H9 (cell line): ENCODE data around the gene METTL2A. TPM values are rescaled to one million over a fixed set of nuclear protein-coding genes. Genes with fewer than 3 reads are reported as not detected.
"Not testable (repeated sequence)": the region's sequence is repeated elsewhere in the genome, so short reads cannot be mapped to it uniquely, and the experiment has no call there.

Experiments used
- DNase-seq: peaks from one replicate; pipeline ENCODE4 v3.0.0-alpha.2; 2017
- H2AFZ ChIP-seq: one replicate; pipeline ENCODE4 v1.6.1; 2013; ENCODE audit warnings: mild to moderate bottlenecking, low read length, control low read depth, moderate library complexity
- H2AK5ac ChIP-seq: 2 replicates; pipeline ENCODE4 v1.6.1; 2013; ENCODE audit warnings: low read length, control low read depth, mixed read lengths; ENCODE audit not compliant: insufficient read length
- H2BK120ac ChIP-seq: one replicate; pipeline ENCODE4 v1.6.1; 2013; ENCODE audit warnings: low read depth, mild to moderate bottlenecking, low read length, control low read depth, inconsistent platforms; ENCODE audit not compliant: poor library complexity, severe bottlenecking
- H2BK12ac ChIP-seq: 2 replicates; pipeline ENCODE4 v1.6.1; 2013; ENCODE audit warnings: low read length, control low read depth, mixed read lengths, low read depth; ENCODE audit not compliant: insufficient read length
- H2BK15ac ChIP-seq: 2 replicates; pipeline ENCODE4 v1.6.1; 2013; ENCODE audit warnings: low read depth, low read length, control low read depth
- H2BK20ac ChIP-seq: one replicate; pipeline ENCODE4 v1.6.1; 2013; ENCODE audit warnings: low read depth, mild to moderate bottlenecking, low read length, control low read depth, inconsistent platforms; ENCODE audit not compliant: poor library complexity, severe bottlenecking
- H2BK5ac ChIP-seq: 2 replicates; pipeline ENCODE4 v1.6.1; 2013; ENCODE audit warnings: low read length, control low read depth, mixed read lengths; ENCODE audit not compliant: insufficient read length
- H3K14ac ChIP-seq: 2 replicates; pipeline ENCODE4 v1.6.1; 2013; ENCODE audit warnings: low read length, control low read depth; ENCODE audit not compliant: insufficient read depth
- H3K18ac ChIP-seq: 2 replicates; pipeline ENCODE4 v1.6.1; 2013; ENCODE audit warnings: low read depth, mild to moderate bottlenecking, mixed read lengths, low read length, control low read depth; ENCODE audit not compliant: insufficient read length
- H3K23ac ChIP-seq: 2 replicates; pipeline ENCODE4 v1.6.1; 2013; ENCODE audit warnings: low read length, control low read depth, mixed read lengths, low read depth; ENCODE audit not compliant: insufficient read length
- H3K23me2 ChIP-seq: 2 replicates; pipeline ENCODE4 v1.6.1; 2013; ENCODE audit warnings: low read depth, mild to moderate bottlenecking, mixed read lengths, low read length, control low read depth; ENCODE audit not compliant: insufficient read length, poor library complexity, severe bottlenecking
- H3K27ac ChIP-seq: 2 replicates; pipeline ENCODE4 v1.5.1; 2013; ENCODE audit warnings: low read length, control low read depth, mixed read lengths, low read depth; ENCODE audit not compliant: insufficient read length
- H3K27me3 ChIP-seq: 2 replicates; pipeline ENCODE4 v1.6.1; 2013; ENCODE audit warnings: low read length, control low read depth, inconsistent platforms; ENCODE audit not compliant: insufficient read depth
- H3K4ac ChIP-seq: 2 replicates; pipeline ENCODE4 v1.6.1; 2013; ENCODE audit warnings: low read depth, mild to moderate bottlenecking, control low read depth, inconsistent platforms, low read length, moderate library complexity
- H3K4me1 ChIP-seq: 2 replicates; pipeline ENCODE4 v1.6.1; 2013; ENCODE audit warnings: low read length, control low read depth, inconsistent platforms; ENCODE audit not compliant: insufficient read depth
- H3K4me2 ChIP-seq: 2 replicates; pipeline ENCODE4 v1.6.1; 2013; ENCODE audit warnings: low read length, control low read depth, mixed read lengths; ENCODE audit not compliant: insufficient read length, insufficient read depth
- H3K56ac ChIP-seq: 2 replicates; pipeline ENCODE4 v1.6.1; 2013; ENCODE audit warnings: low read depth, mild to moderate bottlenecking, mixed read lengths, low read length, control low read depth; ENCODE audit not compliant: insufficient read length
- H3K79me1 ChIP-seq: 2 replicates; pipeline ENCODE4 v1.6.1; 2013; ENCODE audit warnings: low read depth, mild to moderate bottlenecking, moderate library complexity, low read length, control low read depth, inconsistent platforms; ENCODE audit not compliant: insufficient read depth, poor library complexity, severe bottlenecking
- H3K79me2 ChIP-seq: 2 replicates; pipeline ENCODE4 v1.6.1; 2013; ENCODE audit warnings: low read length, control low read depth, inconsistent platforms; ENCODE audit not compliant: insufficient read depth
- H3K9ac ChIP-seq: 2 replicates; pipeline ENCODE4 v1.6.1; 2013; ENCODE audit warnings: low read length, control low read depth, mixed read lengths; ENCODE audit not compliant: insufficient read length; ENCODE audit errors: extremely low read depth
- H3K9me3 ChIP-seq: one replicate; pipeline ENCODE4 v1.6.1; 2013; ENCODE audit warnings: low read depth, low read length, inconsistent platforms; ENCODE audit not compliant: control insufficient read depth
- H3T11ph ChIP-seq: one replicate; pipeline ENCODE4 v1.6.1; 2013; ENCODE audit warnings: mild to moderate bottlenecking, low read length, control low read depth, inconsistent platforms
- H4K20me1 ChIP-seq: one replicate; pipeline ENCODE4 v1.6.1; 2013; ENCODE audit not compliant: control insufficient read depth, insufficient read length, insufficient read depth
- H4K5ac ChIP-seq: 2 replicates; pipeline ENCODE4 v1.6.1; 2013; ENCODE audit warnings: low read depth, mild to moderate bottlenecking, mixed read lengths, low read length, control low read depth; ENCODE audit not compliant: insufficient read length
- H4K8ac ChIP-seq: replicated peaks from 2 replicates; pipeline ENCODE4 v1.6.1; 2013; ENCODE audit warnings: low read length, control low read depth, mixed read lengths, low read depth; ENCODE audit not compliant: insufficient read length
- H4K91ac ChIP-seq: 2 replicates; pipeline ENCODE4 v1.6.1; 2013; ENCODE audit warnings: low read depth, mild to moderate bottlenecking, moderate library complexity, mixed read lengths, low read length, control low read depth; ENCODE audit not compliant: insufficient read length
- H3K27ac Mint-ChIP-seq, 3 experiments: 2 replicates in 2 of 3; 3 replicates in 1 of 3; pipeline ENCODE4 v1.8.0; 2020 to 2021; ENCODE audit warnings: mixed read lengths in 3 of 3, mild to moderate bottlenecking in 1 of 3, moderate library complexity in 1 of 3
- H3K27me3 Mint-ChIP-seq: 2 replicates; pipeline ENCODE4 v1.8.0; 2021; ENCODE audit warnings: low read depth, mild to moderate bottlenecking, moderate library complexity, mixed read lengths
- H3K36me3 Mint-ChIP-seq, 3 experiments: 2 replicates in 2 of 3; 3 replicates in 1 of 3; pipeline ENCODE4 v1.8.0; 2020 to 2021; ENCODE audit warnings: low read depth in 3 of 3, mixed read lengths in 3 of 3; ENCODE audit not compliant: insufficient read depth in 1 of 3
- H3K4me1 Mint-ChIP-seq, 2 experiments: 2 replicates each; pipeline ENCODE4 v1.8.0; 2020; ENCODE audit warnings: mixed read lengths in 2 of 2
- H3K4me3 Mint-ChIP-seq, 2 experiments: 2 replicates in 1 of 2; 3 replicates in 1 of 2; pipeline ENCODE4 v1.8.0; 2020 to 2021; ENCODE audit warnings: mild to moderate bottlenecking in 2 of 2, mixed read lengths in 2 of 2, moderate library complexity in 1 of 2
- H3K9me3 Mint-ChIP-seq, 2 experiments: 2 replicates in 1 of 2; 3 replicates in 1 of 2; pipeline ENCODE4 v1.8.0; 2020; ENCODE audit warnings: mild to moderate bottlenecking in 2 of 2, mixed read lengths in 2 of 2, moderate library complexity in 1 of 2
- CTCF ChIP-seq: fragments of 200-600 bp; sonication (generic); conservative IDR thresholded peaks from 3 replicates; pipeline ENCODE4 v1.8.0; 2021; ENCODE audit warnings: antibody characterized with exemption, mild to moderate bottlenecking
- WGBS: extraction: QIAGEN DNeasy Blood & Tissue Kit; methylation state at CpG from one replicate; pipeline ENCODE4 v1.1.7; 2013; ENCODE audit warnings: missing lambda C conversion rate, low lambda C conversion rate, mixed read lengths; ENCODE audit not compliant: insufficient read length; ENCODE audit errors: extremely low coverage; 5-methylcytosine and 5-hydroxymethylcytosine counted together
- total RNA-seq: library from RNA; stranded (reverse); gene quantifications from 2 replicates; pipeline ENCODE4 v1.2.1, GENCODE V29; 2021

METTL2A gene
- total RNA-seq, 1 experiment from 2014 or later = 39.3 TPM

GRCh38 chr17:62478424-62478879 lies 54.8 kb downstream of the METTL2A start, which contains the start of gene TLK2:
TLK2 (plus strand) TSS chr17:62478825; CDS start chr17:62481126, 2,301 bp downstream.
- H3K9me3 Mint-ChIP-seq = peaks cover 3% of the 10 kb centered on the region in 2 experiments; a peak in 3 of 5 replicates
- H3K23me2 ChIP-seq = peaks cover 2% of the 10 kb centered on the region
- H4K91ac ChIP-seq = no peak within 1 kb of the TSS
- no peaks in the 10 kb centered on the region for H3K79me1 ChIP-seq
- peak; percentile 86 for DNase-seq
- peaks cover 14 to 35% (median 30%) of the 10 kb centered on the region in 3 experiments; a peak in 6 of 7 replicates for H3K36me3 Mint-ChIP-seq
- no peaks in the 10 kb centered on the region for H3K27me3 ChIP-seq
- H3K4me3 Mint-ChIP-seq = peak within 1 kb of the TSS; percentile 91 to 96
- H3K23ac ChIP-seq = no peak within 1 kb of the TSS
- no peak within 1 kb of the TSS for H2BK120ac ChIP-seq
- H4K5ac ChIP-seq = no peak within 1 kb of the TSS
- no peak within 1 kb of the TSS for H2BK5ac ChIP-seq
- no peak within 1 kb of the TSS for H3K4ac ChIP-seq
- H3K18ac ChIP-seq = peak within 1 kb of the TSS; percentile 48
- no peak for TF ChIP-seq CTCF
- no CpG with 5 or more reads among the region's 59 CpGs for WGBS
- H4K8ac ChIP-seq = no peak within 1 kb of the TSS
- H3K79me2 ChIP-seq = peaks cover 5% of the 10 kb centered on the region; the same call in 1 of the 2 replicates
- no peak within 1 kb of the TSS for H2BK15ac ChIP-seq
- no peak within 1 kb of the TSS for H3K56ac ChIP-seq
- H3K27me3 Mint-ChIP-seq = no peaks in the 10 kb centered on the region
- H3K27ac Mint-ChIP-seq = peak within 1 kb of the TSS; percentile 91 to 98 (median 91)
- no peak within 1 kb of the TSS for H3K27ac ChIP-seq
- H3K9ac ChIP-seq = peak within 1 kb of the TSS; percentile 83
- H3K4me2 ChIP-seq = peak within 1 kb of the TSS; percentile 68
- no peak within 1 kb of the TSS for H2AK5ac ChIP-seq
- no peaks in the 10 kb centered on the region for H4K20me1 ChIP-seq
- no peaks in the 10 kb centered on the region; the same call in 1 of the 2 replicates for H3K4me1 ChIP-seq
- H3K14ac ChIP-seq = no peak within 1 kb of the TSS; the same call in 1 of the 2 replicates
- H2BK12ac ChIP-seq = no peak within 1 kb of the TSS
- H3T11ph ChIP-seq = no peak within 1 kb of the TSS
- no peaks in the 10 kb centered on the region for H3K9me3 ChIP-seq
- H3K4me1 Mint-ChIP-seq = peaks cover 13 to 28% of the 10 kb centered on the region in 2 experiments
- no peak within 1 kb of the TSS for H2AFZ ChIP-seq
- H2BK20ac ChIP-seq = no peak within 1 kb of the TSS

GRCh38 chr17:62478880-62479638 lies 55.4 kb downstream of the METTL2A start:
- peak overlapping the region; percentile 48 for H3K18ac ChIP-seq
- H3K4me3 Mint-ChIP-seq = peak overlapping the region; percentile 91 to 96
- H3K79me1 ChIP-seq, H2AK5ac ChIP-seq, H4K20me1 ChIP-seq, H3K9me3 ChIP-seq, H3K4ac ChIP-seq, H2BK120ac ChIP-seq, H3K23me2 ChIP-seq, H3K27me3 Mint-ChIP-seq, H3K56ac ChIP-seq, H2AFZ ChIP-seq, H2BK20ac ChIP-seq, H4K8ac ChIP-seq, H4K5ac ChIP-seq, H4K91ac ChIP-seq, H3K14ac ChIP-seq, H3K27ac Mint-ChIP-seq, H3K79me2 ChIP-seq, H3K27ac ChIP-seq, H3K4me1 ChIP-seq, H3T11ph ChIP-seq, H2BK12ac ChIP-seq, H2BK15ac ChIP-seq, H3K9me3 Mint-ChIP-seq, H2BK5ac ChIP-seq, H3K27me3 ChIP-seq, H3K23ac ChIP-seq, H3K9ac ChIP-seq: not testable (repeated sequence)
- H3K4me2 ChIP-seq = peak overlapping the region; percentile 68
- peaks cover 14 to 39% (median 35%) of the 10 kb centered on the region in 3 experiments; a peak in 6 of 7 replicates for H3K36me3 Mint-ChIP-seq
- DNase-seq = peak; percentile 47
- no CpG with 5 or more reads among the region's 84 CpGs for WGBS
- H3K4me1 Mint-ChIP-seq = peaks cover 13 to 27% of the 10 kb centered on the region in 2 experiments
